ENCODE measurements around the gene LPP.

- TF ChIP-seq, protein P1, sequence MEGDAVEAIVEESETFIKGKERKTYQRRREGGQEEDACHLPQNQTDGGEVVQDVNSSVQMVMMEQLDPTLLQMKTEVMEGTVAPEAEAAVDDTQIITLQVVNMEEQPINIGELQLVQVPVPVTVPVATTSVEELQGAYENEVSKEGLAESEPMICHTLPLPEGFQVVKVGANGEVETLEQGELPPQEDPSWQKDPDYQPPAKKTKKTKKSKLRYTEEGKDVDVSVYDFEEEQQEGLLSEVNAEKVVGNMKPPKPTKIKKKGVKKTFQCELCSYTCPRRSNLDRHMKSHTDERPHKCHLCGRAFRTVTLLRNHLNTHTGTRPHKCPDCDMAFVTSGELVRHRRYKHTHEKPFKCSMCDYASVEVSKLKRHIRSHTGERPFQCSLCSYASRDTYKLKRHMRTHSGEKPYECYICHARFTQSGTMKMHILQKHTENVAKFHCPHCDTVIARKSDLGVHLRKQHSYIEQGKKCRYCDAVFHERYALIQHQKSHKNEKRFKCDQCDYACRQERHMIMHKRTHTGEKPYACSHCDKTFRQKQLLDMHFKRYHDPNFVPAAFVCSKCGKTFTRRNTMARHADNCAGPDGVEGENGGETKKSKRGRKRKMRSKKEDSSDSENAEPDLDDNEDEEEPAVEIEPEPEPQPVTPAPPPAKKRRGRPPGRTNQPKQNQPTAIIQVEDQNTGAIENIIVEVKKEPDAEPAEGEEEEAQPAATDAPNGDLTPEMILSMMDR (IDR thresholded peaks at IDR 0.05): no peak
- TF ChIP-seq ZFX (IDR thresholded peaks at IDR 0.05; ENCODE audit: borderline replicate concordance): no peak
These were observed 43.5 kb downstream of the LPP start for GRCh38 chr3:188197388-188197847.

Data from 22Rv1 (cell line).